ENCODE results near the gene GDAP1L1. TPM values are rescaled to one million over a fixed set of nuclear protein-coding genes. Genes with fewer than 3 reads are reported as not detected.

GDAP1L1 gene
- polyA plus RNA-seq, 1 of the 3 experiments (the other 2 are of a cell fraction) = 0.30 TPM

GRCh38 chr20:44219170-44219730 is 27.9 kb upstream of the GDAP1L1 start:
- ChIA-PET POLR2A (no interaction called here), CTCF (interaction anchor here (0.9 to 11.2 kb wide), 8 partner anchors 12 to 391 kb away, joined by 3 to 264 read pairs (median 26); partner anchors contain the start of gene FITM2)
- no peak overlapping the region for H3K9ac ChIP-seq
- H3K79me2 ChIP-seq (ENCODE audit: insufficient read depth) = no peaks in the 10 kb centered on the region
- no peaks in the 10 kb centered on the region for H4K20me1 ChIP-seq (ENCODE audit: insufficient read depth)
- H3F3A ChIP-seq (replicated peaks; ENCODE audit: insufficient read depth) = no peaks in the 10 kb centered on the region
- no peaks in the 10 kb centered on the region for H3K27me3 ChIP-seq (ENCODE audit: insufficient read depth)
- no peak overlapping the region for H3K4me2 ChIP-seq
- H3K4me3 ChIP-seq (ENCODE audit: low read depth in 2 of 2, low read length in 1 of 2) = no peak overlapping the region
- TF ChIP-seq EP300 (IDR thresholded peaks at IDR 0.05; ENCODE audit: borderline replicate concordance in 1 of 2, low read depth in 1 of 2, low read length in 1 of 2) (no peak), MXI1 (IDR thresholded peaks at IDR 0.05; ENCODE audit: low read depth, low read length) (no peak), CHD2 (IDR thresholded peaks at IDR 0.05; ENCODE audit: low read length, partially characterized antibody) (no peak), CTCF (IDR thresholded peaks at IDR 0.05) (no peak), POLR2AphosphoS5 (IDR thresholded peaks at IDR 0.05; ENCODE audit: low read depth, low read length) (no peak), SIN3A (IDR thresholded peaks at IDR 0.05; ENCODE audit: borderline replicate concordance, low read depth, low read length) (no peak), IRF3 (IDR thresholded peaks at IDR 0.05; ENCODE audit: low read depth, low read length) (no peak), SMC3 (IDR thresholded peaks at IDR 0.05; ENCODE audit: low read depth, low read length) (no peak), USF2 (IDR thresholded peaks at IDR 0.05; ENCODE audit: borderline replicate concordance, low read depth, low read length) (no peak), TAF1 (IDR thresholded peaks at IDR 0.05; ENCODE audit: borderline replicate concordance, low read depth, low read length) (no peak), REST (IDR thresholded peaks at IDR 0.05; ENCODE audit: low read depth, low read length) (no peak), PBX3 (IDR thresholded peaks at IDR 0.05) (no peak), NRF1 (IDR thresholded peaks at IDR 0.05; ENCODE audit: low read depth, low read length) (no peak)
- no peaks in the 10 kb centered on the region for H3K9me2 ChIP-seq
- WGBS (ENCODE audit: low lambda C conversion rate) = 70% methylated on average over 5 of the region's 5 CpGs
- H3K36me3 ChIP-seq (replicated peaks in 1 of 2; ENCODE audit: control insufficient read depth in 1 of 2, insufficient read depth in 2 of 2, low read length in 1 of 2) = no peaks in the 10 kb centered on the region
- no peak for DNase-seq
- H3K9me3 ChIP-seq = no peaks in the 10 kb centered on the region
- no peak overlapping the region for H2AFZ ChIP-seq (ENCODE audit: low read depth)
- peaks cover 0 to 12% of the 10 kb centered on the region in 2 experiments; a peak in 1 of 4 replicates for H3K4me1 ChIP-seq (ENCODE audit: control insufficient read depth in 1 of 2, insufficient read depth in 2 of 2, low read depth in 1 of 2, low read length in 1 of 2)
- H3K27ac ChIP-seq (ENCODE audit: low read depth in 2 of 2, low read length in 1 of 2) = no peak overlapping the region

Data from SK-N-SH (cell line).